GM23338 (cell line): ENCODE data around the gene MIR17HG. TPM values are rescaled to one million over a fixed set of nuclear protein-coding genes. Genes with fewer than 3 reads are reported as not detected.

Experiments used
- ATAC-seq: fragments of 200-7000 bp; cut with Tn5 transposase; 3 replicates; pipeline ENCODE4 v1.9.1; 2020
- DNase-seq: peaks from one replicate; pipeline ENCODE4 v3.0.0-alpha.2; 2015; ENCODE audit warnings: low spot score
- H2AFZ ChIP-seq: fragments of 200-600 bp; sonication (generic); 2 replicates; pipeline ENCODE4 v1.8.0; 2016; ENCODE audit warnings: antibody characterized with exemption, mild to moderate bottlenecking, moderate library complexity
- H3F3A ChIP-seq: fragments of 200-600 bp; sonication (generic); replicated peaks from 2 replicates; pipeline ENCODE4 v1.8.0; 2017; ENCODE audit warnings: antibody characterized with exemption, mixed run types, low read depth
- H3K27ac ChIP-seq: fragments of 200-600 bp; sonication (generic); 2 replicates; pipeline ENCODE4 v1.6.1; 2016; ENCODE audit warnings: low read depth
- H3K27me3 ChIP-seq: fragments of 200-600 bp; sonication (generic); 2 replicates; pipeline ENCODE4 v1.8.0; 2016; ENCODE audit warnings: mild to moderate bottlenecking, mixed run types, moderate library complexity; ENCODE audit not compliant: insufficient read depth
- H3K36me3 ChIP-seq: fragments of 200-600 bp; sonication (generic); 2 replicates; pipeline ENCODE4 v1.8.0; 2016; ENCODE audit warnings: mild to moderate bottlenecking; ENCODE audit not compliant: insufficient read depth
- H3K4me1 ChIP-seq: fragments of 200-600 bp; sonication (generic); 2 replicates; pipeline ENCODE4 v1.8.0; 2016; ENCODE audit warnings: mild to moderate bottlenecking, moderate library complexity; ENCODE audit not compliant: insufficient read depth
- H3K4me2 ChIP-seq: fragments of 200-600 bp; sonication (generic); 2 replicates; pipeline ENCODE4 v1.7.1; 2017; ENCODE audit warnings: mixed run types
- H3K4me3 ChIP-seq: fragments of 200-600 bp; sonication (generic); 2 replicates; pipeline ENCODE4 v1.6.1; 2016; ENCODE audit warnings: mixed run types
- H3K79me2 ChIP-seq: fragments of 200-600 bp; sonication (generic); replicated peaks from 2 replicates; pipeline ENCODE4 v1.8.0; 2017; ENCODE audit warnings: mild to moderate bottlenecking; ENCODE audit not compliant: insufficient read depth
- H3K9me2 ChIP-seq: fragments of 200-600 bp; sonication (generic); 2 replicates; pipeline ENCODE4 v1.8.0; 2017; ENCODE audit not compliant: insufficient read depth
- H4K20me1 ChIP-seq: fragments of 200-600 bp; sonication (generic); replicated peaks from 2 replicates; pipeline ENCODE4 v1.8.0; 2017; ENCODE audit warnings: mild to moderate bottlenecking; ENCODE audit not compliant: insufficient read depth
- H3K27ac Mint-ChIP-seq: 2 replicates; pipeline ENCODE4 v1.8.0; 2020; ENCODE audit warnings: inconsistent platforms, mild to moderate bottlenecking, moderate library complexity, mixed read lengths
- H3K27me3 Mint-ChIP-seq: 3 replicates; pipeline ENCODE4 v1.8.0; 2022; ENCODE audit warnings: low read depth, mild to moderate bottlenecking, moderate library complexity, mixed read lengths, inconsistent platforms; ENCODE audit not compliant: insufficient read depth, poor library complexity
- H3K36me3 Mint-ChIP-seq: 3 replicates; pipeline ENCODE4 v1.8.0; 2021; ENCODE audit warnings: low read depth, mild to moderate bottlenecking, inconsistent platforms, moderate library complexity, mixed read lengths
- H3K4me1 Mint-ChIP-seq: 3 replicates; pipeline ENCODE4 v1.8.0; 2020; ENCODE audit warnings: mild to moderate bottlenecking, inconsistent platforms, mixed read lengths
- H3K4me3 Mint-ChIP-seq: 3 replicates; pipeline ENCODE4 v1.8.0; 2021; ENCODE audit warnings: moderate library complexity, mild to moderate bottlenecking, inconsistent platforms, mixed read lengths
- H3K9me3 Mint-ChIP-seq: 3 replicates; pipeline ENCODE4 v1.8.0; 2020; ENCODE audit warnings: moderate library complexity, mild to moderate bottlenecking, inconsistent platforms, mixed read lengths
- CREB1 ChIP-seq: fragments of 250-450 bp; sonication (Bioruptor Pico); IDR thresholded peaks from 2 replicates; pipeline ENCODE4 v1.5.0; 2020; ENCODE audit warnings: low read depth, mild to moderate bottlenecking, moderate library complexity
- CTCF ChIP-seq, 2 experiments: fragments of 200-600 bp in 1 of 2; sonication (generic) in 1 of 2; conservative IDR thresholded peaks; 2 replicates each; pipeline versions ENCODE4 v1.5.1 to v1.6.1; 2016 to 2017; ENCODE audit warnings: antibody characterized with exemption in 2 of 2, low read depth in 2 of 2, mild to moderate bottlenecking in 2 of 2, moderate library complexity in 1 of 2
- ETS1 ChIP-seq: IDR thresholded peaks from 2 replicates; pipeline ENCODE4 v1.6.1; 2016; ENCODE audit warnings: antibody characterized with exemption
- EZH2 ChIP-seq: fragments of 200-600 bp; sonication (generic); IDR thresholded peaks from one replicate; pipeline ENCODE4 v1.8.0; 2017; ENCODE audit warnings: antibody characterized with exemption, mild to moderate bottlenecking, low read depth; ENCODE audit not compliant: unreplicated experiment
- EZH2phosphoT487 ChIP-seq: fragments of 200-600 bp; sonication (generic); IDR thresholded peaks from one replicate; pipeline ENCODE4 v1.8.1; 2018; ENCODE audit warnings: antibody characterized with exemption; ENCODE audit not compliant: unreplicated experiment
- JUNB ChIP-seq: IDR thresholded peaks from one replicate; pipeline ENCODE4 v1.6.1; 2016; ENCODE audit warnings: antibody characterized with exemption; ENCODE audit not compliant: unreplicated experiment
- NANOG ChIP-seq: IDR thresholded peaks from 2 replicates; pipeline ENCODE4 v1.6.1; 2016; ENCODE audit warnings: antibody characterized with exemption, borderline replicate concordance
- POLR2AphosphoS5 ChIP-seq: IDR thresholded peaks from 2 replicates; pipeline ENCODE4 v1.6.1; 2016; ENCODE audit warnings: antibody characterized with exemption, low read depth
- REST ChIP-seq: IDR thresholded peaks from one replicate; pipeline ENCODE4 v1.6.1; 2018; ENCODE audit warnings: antibody characterized with exemption; ENCODE audit not compliant: unreplicated experiment
- STAT1 ChIP-seq: IDR thresholded peaks from one replicate; pipeline ENCODE4 v1.6.1; 2016; ENCODE audit warnings: antibody characterized with exemption; ENCODE audit not compliant: unreplicated experiment
- ZNF114 ChIP-seq: fragments of 250-450 bp; sonication (Bioruptor Pico); IDR thresholded peaks from 2 replicates; pipeline ENCODE4 v1.5.0; 2020; ENCODE audit warnings: mild to moderate bottlenecking, moderate library complexity
- ZNF331 ChIP-seq: fragments of 250-450 bp; sonication (Bioruptor Pico); IDR thresholded peaks from 2 replicates; pipeline ENCODE4 v1.5.0; 2020; ENCODE audit warnings: low read depth, mild to moderate bottlenecking, moderate library complexity
- ZNF462 ChIP-seq: fragments of 250-450 bp; sonication (Bioruptor Pico); IDR thresholded peaks from 2 replicates; pipeline ENCODE4 v1.5.0; 2020; ENCODE audit warnings: mild to moderate bottlenecking, moderate library complexity
- polyA plus RNA-seq: library from polyadenylated mRNA; unstranded; fragments of >200 nt; fragmentation: Nextera tagmentation; extraction: Ambion mirVana; gene quantifications from 2 replicates; pipeline ENCODE4 v1.2.1, GENCODE V29; 2016
- total RNA-seq: library from RNA; depleted of rRNA; stranded (reverse); fragments of >200 nt; shearing (Covaris generic); gene quantifications from 2 replicates; pipeline ENCODE4 v1.2.3, GENCODE V29; 2014

The MIR17HG gene
- total and polyA plus RNA-seq, 2 experiments from 2014 or later = 14.8 to 46.0 TPM

- Histone ChIP-seq H3K4me1 (no peaks in the 10 kb centered on the region), H3K79me2 (no peaks in the 10 kb centered on the region), H3K9me2 (no peaks in the 10 kb centered on the region), H3K27ac (no peak overlapping the region), H3F3A (no peaks in the 10 kb centered on the region), H2AFZ (no peak overlapping the region), H3K4me2 (no peak overlapping the region), H3K36me3 (no peaks in the 10 kb centered on the region), H3K27me3 (no peaks in the 10 kb centered on the region), H4K20me1 (no peaks in the 10 kb centered on the region), H3K4me3 (no peak overlapping the region)
- H3K9me3 Mint-ChIP-seq = no peaks in the 10 kb centered on the region
- no peak for DNase-seq
- H3K27ac Mint-ChIP-seq = no peak overlapping the region
- no peaks in the 10 kb centered on the region for H3K27me3 Mint-ChIP-seq
- H3K36me3 Mint-ChIP-seq = no peaks in the 10 kb centered on the region
- no peak overlapping the region for H3K4me3 Mint-ChIP-seq
- H3K4me1 Mint-ChIP-seq = no peaks in the 10 kb centered on the region
- ATAC-seq = no peak
- TF ChIP-seq NANOG (no peak), CTCF (conservative IDR thresholded peaks at IDR 0.05; ENCODE audit: low read depth in 2 of 2) (no peak), ZNF114 (CRISPR knock-in tag) (no peak), REST (no peak), ETS1 (no peak), STAT1 (no peak), EZH2 (no peak), EZH2phosphoT487 (no peak), CREB1 (no peak), POLR2AphosphoS5 (no peak), ZNF462 (CRISPR knock-in tag) (no peak), JUNB (no peak), ZNF331 (no peak)
These were observed 42.7 kb upstream of the MIR17HG start for GRCh38 chr13:91304741-91305140.
